GM12891 (cell line): ENCODE measurements around the gene ARHGAP9.
"Not testable (repeated sequence)": the region's sequence is repeated elsewhere in the genome, so short reads cannot be mapped to it uniquely, and the experiment has no call there.

ENCODE experiments used
- POLR2A ChIP-seq: IDR thresholded peaks from 2 replicates; pipeline ENCODE4 v1.6.1; 2011; ENCODE audit warnings: low read depth, low read length, control low read depth
- TAF1 ChIP-seq: IDR thresholded peaks from 2 replicates; pipeline ENCODE4 v1.6.1; 2011; ENCODE audit warnings: low read depth, low read length, control low read depth

- TF ChIP-seq POLR2A, TAF1: not testable (repeated sequence)
Observed at GRCh38 chr12:57444337-57444736, 35.3 kb downstream of the ARHGAP9 start.
